ENCODE results near the gene TRAF3IP3. TPM values are rescaled to one million over a fixed set of nuclear protein-coding genes. Genes with fewer than 3 reads are reported as not detected.

Gene TRAF3IP3
- total RNA-seq, 1 donor from 2014 or later: not detected

DNA sequence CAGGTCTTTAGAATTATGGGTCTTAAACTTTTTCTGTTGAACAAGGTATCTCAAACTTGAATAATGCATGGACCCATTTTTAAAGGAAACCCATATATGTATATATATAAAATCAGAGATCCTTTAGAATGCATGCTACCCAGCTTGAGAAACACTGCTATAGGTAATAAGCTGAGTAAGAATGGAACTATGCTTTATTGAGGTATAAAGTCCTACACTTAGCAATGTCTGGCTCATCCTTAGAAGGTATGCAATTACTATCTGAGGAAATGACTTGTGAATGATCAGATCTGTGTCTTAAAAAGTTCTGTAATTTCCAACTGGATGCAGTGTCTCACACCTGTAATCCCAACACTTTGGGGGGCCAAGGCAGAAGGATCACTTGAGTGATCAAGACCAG, 11.2 kb downstream of the TRAF3IP3 start:
- Histone ChIP-seq H3K27ac (no peak overlapping the region), H3K4me3 (no peak overlapping the region), H3K4me1 (no peaks in the 10 kb centered on the region), H4K20me1 (ENCODE audit: low read depth) (no peaks in the 10 kb centered on the region), H3K4me2 (no peak overlapping the region), H3K79me2 (ENCODE audit: low read depth) (no peaks in the 10 kb centered on the region), H3K27me3 (no peaks in the 10 kb centered on the region), H3K9ac (no peak overlapping the region), H3K36me3 (no peaks in the 10 kb centered on the region), H3K9me3 (ENCODE audit: low read depth) (no peaks in the 10 kb centered on the region), H2AFZ (replicated peaks) (no peak overlapping the region), H3F3A (ENCODE audit: low read depth) (peaks cover 11% of the 10 kb centered on the region)
- Mint-ChIP-seq H3K27ac (no peak overlapping the region), H3K4me3 (no peak overlapping the region), H3K9me3 (no peaks in the 10 kb centered on the region), H3K27me3 (ENCODE audit: insufficient read depth, low read depth) (no peaks in the 10 kb centered on the region), H3K4me1 (no peaks in the 10 kb centered on the region), H3K36me3 (no peaks in the 10 kb centered on the region)
- no peak for DNase-seq (ENCODE audit: low spot score)
- no peak for TF ChIP-seq CTCF (IDR thresholded peaks at IDR 0.05)
- no peak for TF ChIP-seq EZH2 (IDR thresholded peaks at IDR 0.05)
- TF ChIP-seq EZH2phosphoT487 (IDR thresholded peaks at IDR 0.05): no peak

GRCh38 chr1:209767706-209768105, 11.9 kb downstream of the TRAF3IP3 start:
- no peak overlapping the region for H3K27ac ChIP-seq
- no peaks in the 10 kb centered on the region for H3K27me3 Mint-ChIP-seq (ENCODE audit: insufficient read depth, low read depth)
- no peak for DNase-seq (ENCODE audit: low spot score)
- TF ChIP-seq CTCF (IDR thresholded peaks at IDR 0.05) (no peak), EZH2 (IDR thresholded peaks at IDR 0.05) (no peak), EZH2phosphoT487 (IDR thresholded peaks at IDR 0.05) (no peak)
- H3F3A ChIP-seq (ENCODE audit: low read depth): peaks cover 11% of the 10 kb centered on the region
- no peak overlapping the region for H3K4me2 ChIP-seq
- H3K79me2 ChIP-seq (ENCODE audit: low read depth): no peaks in the 10 kb centered on the region
- H3K9ac ChIP-seq: no peak overlapping the region
- H3K4me3 ChIP-seq: no peak overlapping the region
- H3K9me3 ChIP-seq (ENCODE audit: low read depth): no peaks in the 10 kb centered on the region
- no peaks in the 10 kb centered on the region for H3K9me3 Mint-ChIP-seq
- H3K36me3 Mint-ChIP-seq: no peaks in the 10 kb centered on the region
- no peaks in the 10 kb centered on the region for H3K27me3 ChIP-seq
- no peaks in the 10 kb centered on the region for H4K20me1 ChIP-seq (ENCODE audit: low read depth)
- H3K4me1 ChIP-seq: no peaks in the 10 kb centered on the region
- H3K4me1 Mint-ChIP-seq: no peaks in the 10 kb centered on the region
- no peak overlapping the region for H3K27ac Mint-ChIP-seq
- H3K36me3 ChIP-seq: no peaks in the 10 kb centered on the region
- no peak overlapping the region for H2AFZ ChIP-seq (replicated peaks)
- no peak overlapping the region for H3K4me3 Mint-ChIP-seq

DNA sequence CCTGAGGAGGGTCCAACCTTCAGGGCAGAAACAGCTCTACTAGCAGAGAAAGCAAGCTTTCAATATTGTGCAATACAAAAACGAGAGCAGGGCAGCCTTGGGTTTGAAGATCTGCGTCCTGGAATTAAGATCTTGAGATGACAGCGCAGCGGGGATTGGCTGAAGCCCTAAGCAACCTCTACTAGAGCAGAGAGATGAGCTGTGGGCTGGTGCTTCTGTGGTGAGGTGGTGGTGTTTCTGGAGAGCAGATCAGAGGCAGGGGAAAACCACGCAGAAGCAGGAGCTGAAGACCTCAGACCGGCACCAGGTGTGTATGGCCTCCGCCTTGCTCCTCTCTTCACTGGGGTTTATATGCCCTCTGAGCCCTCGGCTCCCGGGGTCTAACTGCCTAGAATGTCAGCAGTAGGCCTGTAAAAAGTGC, 12.5 kb downstream of the TRAF3IP3 start:
- H3K27ac ChIP-seq: no peak overlapping the region
- H3K27me3 ChIP-seq: no peaks in the 10 kb centered on the region
- Mint-ChIP-seq H3K4me3 (no peak overlapping the region), H3K9me3 (no peaks in the 10 kb centered on the region), H3K4me1 (no peaks in the 10 kb centered on the region), H3K27me3 (ENCODE audit: insufficient read depth, low read depth) (no peaks in the 10 kb centered on the region), H3K27ac (no peak overlapping the region), H3K36me3 (no peaks in the 10 kb centered on the region)
- TF ChIP-seq EZH2 (IDR thresholded peaks at IDR 0.05) (no peak), CTCF (IDR thresholded peaks at IDR 0.05) (no peak), EZH2phosphoT487 (IDR thresholded peaks at IDR 0.05) (no peak)
- no peaks in the 10 kb centered on the region for H3K9me3 ChIP-seq (ENCODE audit: low read depth)
- no peaks in the 10 kb centered on the region for H3K36me3 ChIP-seq
- H3K79me2 ChIP-seq (ENCODE audit: low read depth): no peaks in the 10 kb centered on the region
- H3K4me3 ChIP-seq: no peak overlapping the region
- no peaks in the 10 kb centered on the region for H3K4me1 ChIP-seq
- H3K9ac ChIP-seq: no peak overlapping the region
- H3K4me2 ChIP-seq: no peak overlapping the region
- peaks cover 11% of the 10 kb centered on the region for H3F3A ChIP-seq (ENCODE audit: low read depth)
- H2AFZ ChIP-seq (replicated peaks): no peak overlapping the region
- H4K20me1 ChIP-seq (ENCODE audit: low read depth): no peaks in the 10 kb centered on the region
- DNase-seq (ENCODE audit: low spot score): no peak

Data from neural progenitor cell (in vitro differentiated cells).